BJ (cell line): ENCODE results near the gene KRTAP10-2. TPM values are rescaled to one million over a fixed set of nuclear protein-coding genes. Genes with fewer than 3 reads are reported as not detected.
"Not testable (repeated sequence)": the region's sequence is repeated elsewhere in the genome, so short reads cannot be mapped to it uniquely, and the experiment has no call there.

ENCODE experiments used
- CTCF ChIA-PET: fragments of 350-600 bp; formaldehyde crosslinking; extraction: SDS; loops from one replicate; lab custom pipeline; 2021; ENCODE audit warnings: antibody characterized with exemption, inconsistent platforms; lab: Yijun Ruan, JAX
- POLR2A ChIA-PET: fragments of 300-600 bp; sonication (Branson Sonifier 250); formaldehyde crosslinking; extraction: SDS; loops from one replicate; lab custom pipeline; 2021; ENCODE audit warnings: antibody characterized with exemption; lab: Charles Lee
- DNase-seq: peaks from one replicate; pipeline ENCODE4 v3.0.0-alpha.2; 2011; ENCODE audit warnings: low read depth
- H3K27me3 ChIP-seq: 2 replicates; pipeline ENCODE4 v1.6.0; 2011; ENCODE audit warnings: low read length; ENCODE audit not compliant: control insufficient read depth, insufficient read depth
- H3K36me3 ChIP-seq: 2 replicates; pipeline ENCODE4 v1.5.1; 2011; ENCODE audit warnings: low read length; ENCODE audit not compliant: control insufficient read depth, insufficient read depth
- H3K4me3 ChIP-seq: 2 replicates; pipeline ENCODE4 v1.5.1; 2011; ENCODE audit warnings: low read depth, mild to moderate bottlenecking, control low read depth, low read length
- polyA plus RNA-seq: library from polyadenylated mRNA; depleted of rRNA; stranded (reverse); fragments of >200 nt; gene quantifications from 2 replicates; pipeline ENCODE4 v1.2.3, GENCODE V29; 2011
- TF ChIP-seq, protein P1 (sequence below): IDR thresholded peaks from 2 replicates; pipeline ENCODE4 v1.5.1; 2011; ENCODE audit warnings: low read depth, mild to moderate bottlenecking, control low read depth, inconsistent platforms, low read length, moderate library complexity; ENCODE audit not compliant: insufficient read depth

KRTAP10-2 gene
- polyA plus RNA-seq, 1 experiment: not detected

DNA sequence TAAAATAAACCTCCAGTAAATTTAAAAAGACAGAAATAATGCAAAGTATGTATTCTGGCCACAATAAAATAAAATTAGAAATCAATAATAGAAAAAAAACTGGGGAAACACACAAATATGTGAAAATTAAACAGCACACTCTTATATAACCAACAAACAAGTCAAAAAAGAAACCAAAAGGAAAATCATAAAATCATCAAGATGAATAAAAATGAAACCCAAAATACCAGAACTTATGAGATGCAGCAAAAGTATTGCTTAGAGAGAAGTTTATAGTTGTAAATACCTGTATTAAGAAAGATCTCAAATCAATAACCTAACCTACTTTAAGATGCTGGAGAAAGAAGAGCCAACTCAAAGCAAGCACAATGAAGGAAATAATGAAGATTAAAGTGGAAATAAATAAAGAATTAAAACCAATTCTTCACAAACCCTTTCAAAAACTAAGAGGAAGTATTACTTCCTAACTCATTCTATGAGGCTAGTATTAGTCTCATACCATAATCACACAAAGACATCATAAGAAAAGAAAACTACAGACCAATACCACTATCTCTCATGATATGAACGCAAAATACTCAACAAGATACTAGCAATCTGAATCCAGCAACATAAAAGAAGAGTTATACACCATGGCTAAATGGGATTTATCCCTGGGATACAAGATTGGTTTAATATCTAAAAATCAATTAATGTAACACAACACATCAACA, 13.7 kb upstream of the KRTAP10-2 start:
- DNase-seq: no peak
- TF ChIP-seq, protein P1, sequence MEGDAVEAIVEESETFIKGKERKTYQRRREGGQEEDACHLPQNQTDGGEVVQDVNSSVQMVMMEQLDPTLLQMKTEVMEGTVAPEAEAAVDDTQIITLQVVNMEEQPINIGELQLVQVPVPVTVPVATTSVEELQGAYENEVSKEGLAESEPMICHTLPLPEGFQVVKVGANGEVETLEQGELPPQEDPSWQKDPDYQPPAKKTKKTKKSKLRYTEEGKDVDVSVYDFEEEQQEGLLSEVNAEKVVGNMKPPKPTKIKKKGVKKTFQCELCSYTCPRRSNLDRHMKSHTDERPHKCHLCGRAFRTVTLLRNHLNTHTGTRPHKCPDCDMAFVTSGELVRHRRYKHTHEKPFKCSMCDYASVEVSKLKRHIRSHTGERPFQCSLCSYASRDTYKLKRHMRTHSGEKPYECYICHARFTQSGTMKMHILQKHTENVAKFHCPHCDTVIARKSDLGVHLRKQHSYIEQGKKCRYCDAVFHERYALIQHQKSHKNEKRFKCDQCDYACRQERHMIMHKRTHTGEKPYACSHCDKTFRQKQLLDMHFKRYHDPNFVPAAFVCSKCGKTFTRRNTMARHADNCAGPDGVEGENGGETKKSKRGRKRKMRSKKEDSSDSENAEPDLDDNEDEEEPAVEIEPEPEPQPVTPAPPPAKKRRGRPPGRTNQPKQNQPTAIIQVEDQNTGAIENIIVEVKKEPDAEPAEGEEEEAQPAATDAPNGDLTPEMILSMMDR: no peak
- POLR2A ChIA-PET: no interaction called here

DNA sequence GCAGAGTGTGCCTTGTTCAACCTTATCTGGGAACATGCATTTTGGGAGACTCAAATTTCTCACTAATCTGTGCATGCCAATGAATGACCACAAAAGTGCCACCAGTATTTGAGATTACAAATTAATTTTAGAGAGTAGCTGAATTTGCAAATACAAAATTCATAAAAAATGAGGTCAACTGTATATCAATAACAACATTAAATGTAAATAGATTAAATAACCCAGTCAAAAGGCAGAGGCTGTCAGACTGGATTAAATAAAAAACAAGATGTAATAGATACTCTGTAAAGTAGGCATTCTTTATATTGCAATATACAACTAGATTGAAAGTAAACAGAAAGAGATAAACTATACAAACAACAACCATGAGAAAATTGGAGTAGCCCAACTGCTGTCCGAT, 12.8 kb upstream of the KRTAP10-2 start:
- CTCF ChIA-PET: no interaction called here
- no peaks in the 10 kb centered on the region for H3K36me3 ChIP-seq

More for the DNA sequence above, 13.7 kb upstream of the KRTAP10-2 start:
- CTCF ChIA-PET: no interaction called here
- no peaks in the 10 kb centered on the region for H3K36me3 ChIP-seq
- H3K27me3 ChIP-seq: no peaks in the 10 kb centered on the region
- H3K4me3 ChIP-seq: no peak overlapping the region

GRCh38 chr21:44558695-44559094, 7.4 kb upstream of the KRTAP10-2 start, which contains the start of gene KRTAP10-3:
TSS of gene KRTAP10-3 (minus strand) at chr21:44558795. CDS start at chr21:44558715, 80 bp downstream.
- TF ChIP-seq, protein P1: no peak
- DNase-seq: no peak
- CTCF ChIA-PET: no interaction called here
- POLR2A ChIA-PET: no interaction called here
- Histone ChIP-seq H3K4me3 (no peak within 1 kb of the TSS), H3K27me3 (peaks cover 8% of the 10 kb centered on the region), H3K36me3 (no peaks in the 10 kb centered on the region)

More for the DNA sequence above, 12.8 kb upstream of the KRTAP10-2 start:
- POLR2A ChIA-PET: no interaction called here
- no peak overlapping the region for H3K4me3 ChIP-seq
- no peak for DNase-seq
- TF ChIP-seq, protein P1: no peak
- no peaks in the 10 kb centered on the region for H3K27me3 ChIP-seq

DNA sequence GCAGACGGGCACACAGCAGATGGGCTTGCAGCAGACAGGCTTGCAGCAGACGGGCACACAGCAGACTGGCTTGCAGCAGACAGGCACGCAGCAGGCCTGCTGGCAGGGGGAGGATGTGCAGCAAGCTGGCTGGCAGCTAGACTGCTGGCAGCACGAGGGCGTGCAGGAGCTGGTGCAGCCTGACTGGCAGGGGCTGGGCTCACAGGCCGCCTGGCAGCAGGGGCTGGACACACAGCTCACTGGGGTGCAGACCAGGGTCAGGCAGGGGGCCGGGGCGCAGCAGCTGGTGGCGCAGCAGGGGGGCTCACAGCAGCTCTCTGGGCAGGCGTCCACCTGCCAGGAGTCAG, 7.0 kb upstream of the KRTAP10-2 start:
- H3K36me3 ChIP-seq, DNase-seq, H3K27me3 ChIP-seq, H3K4me3 ChIP-seq, POLR2A ChIA-PET, CTCF ChIA-PET: not testable (repeated sequence)

GRCh38 chr21:44557491-44558328, 6.4 kb upstream of the KRTAP10-2 start:
- CTCF ChIA-PET: interaction anchor here (0.6 kb wide), 1 partner anchor 89 kb away, joined by 3 read pairs; no protein-coding TSS in a partner anchor
- no peak for DNase-seq
- TF ChIP-seq, protein P1: no peak
- Histone ChIP-seq H3K4me3 (no peak overlapping the region), H3K36me3 (no peaks in the 10 kb centered on the region), H3K27me3 (peaks cover 8% of the 10 kb centered on the region)
- POLR2A ChIA-PET: no interaction called here
